WTC11 (cell line): ENCODE measurements around the gene IFT88. TPM values are rescaled to one million over a fixed set of nuclear protein-coding genes. Genes with fewer than 3 reads are reported as not detected.

ENCODE experiments used
- ATAC-seq: fragments of 200-7000 bp; cut with Tn5 transposase; 2 replicates; pipeline ENCODE4 v1.10.0; 2021; ENCODE audit warnings: mild to moderate bottlenecking, moderate library complexity
- CTCF ChIA-PET: fragments of 300-600 bp; sonication (Branson Sonifier 250); formaldehyde crosslinking; loops from one replicate; lab custom pipeline; 2021; ENCODE audit warnings: antibody characterized with exemption; lab: Charles Lee
- POLR2A ChIA-PET: fragments of 350-600 bp; sonication (Branson Sonifier 250); formaldehyde crosslinking; loops from one replicate; lab custom pipeline; 2021; ENCODE audit warnings: antibody characterized with exemption; lab: Charles Lee
- DNase-seq: peaks from one replicate; pipeline ENCODE4 v3.0.0; 2021; ENCODE audit warnings: low spot score
- H3K27ac Mint-ChIP-seq: 2 replicates; pipeline ENCODE4 v1.8.0; 2021; ENCODE audit warnings: mixed read lengths
- H3K27me3 Mint-ChIP-seq: 2 replicates; pipeline ENCODE4 v1.8.0; 2021; ENCODE audit warnings: low read depth, mild to moderate bottlenecking, moderate library complexity, mixed read lengths
- H3K36me3 Mint-ChIP-seq: 2 replicates; pipeline ENCODE4 v1.8.0; 2021; ENCODE audit warnings: mixed read lengths
- H3K4me1 Mint-ChIP-seq: 2 replicates; pipeline ENCODE4 v1.8.0; 2022; ENCODE audit warnings: mixed read lengths
- H3K4me3 Mint-ChIP-seq: 2 replicates; pipeline ENCODE4 v1.8.0; 2021; ENCODE audit warnings: mild to moderate bottlenecking, moderate library complexity, mixed read lengths
- H3K9me3 Mint-ChIP-seq: 2 replicates; pipeline ENCODE4 v1.8.0; 2021; ENCODE audit warnings: mixed read lengths
- CREM ChIP-seq: sonication (generic); formaldehyde crosslinking; IDR thresholded peaks from 2 replicates; pipeline ENCODE4 v1.8.1; 2022; ENCODE audit warnings: mild to moderate bottlenecking, missing genetic modification reagents, moderate library complexity
- CTCF ChIP-seq: fragments of 200-600 bp; IDR thresholded peaks from 2 replicates; pipeline ENCODE4 v1.8.0; 2022; ENCODE audit warnings: antibody characterized with exemption
- EMX1 ChIP-seq: fragments of 250-450 bp; sonication (Bioruptor Pico); IDR thresholded peaks from 2 replicates; pipeline ENCODE4 v1.8.0; 2021; ENCODE audit warnings: mild to moderate bottlenecking
- ESRRA ChIP-seq: sonication (generic); formaldehyde crosslinking; IDR thresholded peaks from 2 replicates; pipeline ENCODE4 v1.8.1; 2022; ENCODE audit warnings: mild to moderate bottlenecking, missing genetic modification reagents, borderline replicate concordance
- IRF1 ChIP-seq: sonication (generic); formaldehyde crosslinking; IDR thresholded peaks from 2 replicates; pipeline ENCODE4 v1.8.0; 2023; ENCODE audit warnings: missing genetic modification reagents
- NFATC4 ChIP-seq: fragments of 250-450 bp; sonication (Bioruptor Pico); IDR thresholded peaks from 2 replicates; pipeline ENCODE4 v1.9.0; 2021; ENCODE audit warnings: mild to moderate bottlenecking
- PREB ChIP-seq: sonication (generic); formaldehyde crosslinking; IDR thresholded peaks from 2 replicates; pipeline ENCODE4 v1.8.1; 2022; ENCODE audit warnings: mild to moderate bottlenecking, missing genetic modification reagents, moderate library complexity, borderline replicate concordance
- PRRX2 ChIP-seq: fragments of 250-450 bp; sonication (Bioruptor Pico); IDR thresholded peaks from 2 replicates; pipeline ENCODE4 v1.8.0; 2021; ENCODE audit warnings: mild to moderate bottlenecking
- RORB ChIP-seq: fragments of 250-450 bp; sonication (Bioruptor Pico); IDR thresholded peaks from 2 replicates; pipeline ENCODE4 v1.9.0; 2021; ENCODE audit warnings: mild to moderate bottlenecking
- TEAD4 ChIP-seq: sonication (generic); formaldehyde crosslinking; IDR thresholded peaks from 2 replicates; pipeline ENCODE4 v1.8.0; 2022; ENCODE audit warnings: mild to moderate bottlenecking, missing genetic modification reagents
- ZNF219 ChIP-seq: sonication (generic); formaldehyde crosslinking; IDR thresholded peaks from 2 replicates; pipeline ENCODE4 v1.8.0; 2023; ENCODE audit warnings: missing genetic modification reagents, mild to moderate bottlenecking, borderline replicate concordance
- ZNF263 ChIP-seq: sonication (generic); formaldehyde crosslinking; IDR thresholded peaks from 2 replicates; pipeline ENCODE4 v1.8.1; 2022; ENCODE audit warnings: low read depth, mild to moderate bottlenecking, moderate library complexity, missing genetic modification reagents
- ZNF317 ChIP-seq: sonication (generic); formaldehyde crosslinking; IDR thresholded peaks from 2 replicates; pipeline ENCODE4 v1.8.1; 2023; ENCODE audit warnings: low read depth, mild to moderate bottlenecking, moderate library complexity, missing genetic modification reagents, borderline replicate concordance
- ZNF396 ChIP-seq: fragments of 250-450 bp; sonication (Bioruptor Pico); IDR thresholded peaks from 2 replicates; pipeline ENCODE4 v1.8.0; 2021; ENCODE audit warnings: mild to moderate bottlenecking, moderate library complexity, borderline replicate concordance
- ZNF512 ChIP-seq: sonication (generic); formaldehyde crosslinking; IDR thresholded peaks from 2 replicates; pipeline ENCODE4 v1.8.1; 2022; ENCODE audit warnings: missing genetic modification reagents, borderline replicate concordance
- total RNA-seq: library from RNA; stranded (reverse); gene quantifications from 3 replicates; pipeline ENCODE4 v1.2.3, GENCODE V29; 2021
- TF ChIP-seq, protein P1 (sequence below): sonication (generic); formaldehyde crosslinking; IDR thresholded peaks from 2 replicates; pipeline ENCODE4 v1.8.0; 2023; ENCODE audit warnings: missing genetic modification reagents, mild to moderate bottlenecking, borderline replicate concordance
- TF ChIP-seq, protein P2 (sequence below): sonication (generic); formaldehyde crosslinking; IDR thresholded peaks from 2 replicates; pipeline ENCODE4 v1.8.0; 2022; ENCODE audit warnings: mild to moderate bottlenecking, missing genetic modification reagents
- TF ChIP-seq, protein P3 (sequence below): fragments of 250-450 bp; sonication (Bioruptor Pico); IDR thresholded peaks from 2 replicates; pipeline ENCODE4 v2.1.2; 2022; ENCODE audit warnings: mild to moderate bottlenecking, moderate library complexity

Gene IFT88
- total RNA-seq, 1 experiment from 2014 or later: 6.5 TPM

DNA sequence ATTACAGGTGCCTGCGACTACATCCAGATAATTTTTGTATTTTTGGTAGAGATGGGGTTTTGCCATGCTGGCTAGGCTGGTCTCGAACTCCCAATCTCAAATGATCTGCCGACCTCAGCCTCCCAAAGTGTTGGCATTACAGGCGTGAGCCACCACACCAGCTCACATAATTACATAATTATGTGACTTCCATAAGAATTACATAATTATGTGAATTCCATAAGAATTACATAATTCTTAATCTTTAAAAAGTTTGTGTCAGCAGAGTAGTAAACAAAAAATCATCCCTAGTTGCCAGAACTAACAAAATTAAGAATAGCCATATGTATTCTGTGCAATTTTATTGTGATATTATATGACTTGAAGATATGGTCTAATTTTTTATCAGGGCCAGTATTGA lies 25.6 kb downstream of the IFT88 start (continued):
- TF ChIP-seq PREB (CRISPR knock-in tag): no peak
- TF ChIP-seq ESRRA (CRISPR knock-in tag): no peak

- CTCF ChIA-PET: no interaction called here
- TF ChIP-seq, protein P1, sequence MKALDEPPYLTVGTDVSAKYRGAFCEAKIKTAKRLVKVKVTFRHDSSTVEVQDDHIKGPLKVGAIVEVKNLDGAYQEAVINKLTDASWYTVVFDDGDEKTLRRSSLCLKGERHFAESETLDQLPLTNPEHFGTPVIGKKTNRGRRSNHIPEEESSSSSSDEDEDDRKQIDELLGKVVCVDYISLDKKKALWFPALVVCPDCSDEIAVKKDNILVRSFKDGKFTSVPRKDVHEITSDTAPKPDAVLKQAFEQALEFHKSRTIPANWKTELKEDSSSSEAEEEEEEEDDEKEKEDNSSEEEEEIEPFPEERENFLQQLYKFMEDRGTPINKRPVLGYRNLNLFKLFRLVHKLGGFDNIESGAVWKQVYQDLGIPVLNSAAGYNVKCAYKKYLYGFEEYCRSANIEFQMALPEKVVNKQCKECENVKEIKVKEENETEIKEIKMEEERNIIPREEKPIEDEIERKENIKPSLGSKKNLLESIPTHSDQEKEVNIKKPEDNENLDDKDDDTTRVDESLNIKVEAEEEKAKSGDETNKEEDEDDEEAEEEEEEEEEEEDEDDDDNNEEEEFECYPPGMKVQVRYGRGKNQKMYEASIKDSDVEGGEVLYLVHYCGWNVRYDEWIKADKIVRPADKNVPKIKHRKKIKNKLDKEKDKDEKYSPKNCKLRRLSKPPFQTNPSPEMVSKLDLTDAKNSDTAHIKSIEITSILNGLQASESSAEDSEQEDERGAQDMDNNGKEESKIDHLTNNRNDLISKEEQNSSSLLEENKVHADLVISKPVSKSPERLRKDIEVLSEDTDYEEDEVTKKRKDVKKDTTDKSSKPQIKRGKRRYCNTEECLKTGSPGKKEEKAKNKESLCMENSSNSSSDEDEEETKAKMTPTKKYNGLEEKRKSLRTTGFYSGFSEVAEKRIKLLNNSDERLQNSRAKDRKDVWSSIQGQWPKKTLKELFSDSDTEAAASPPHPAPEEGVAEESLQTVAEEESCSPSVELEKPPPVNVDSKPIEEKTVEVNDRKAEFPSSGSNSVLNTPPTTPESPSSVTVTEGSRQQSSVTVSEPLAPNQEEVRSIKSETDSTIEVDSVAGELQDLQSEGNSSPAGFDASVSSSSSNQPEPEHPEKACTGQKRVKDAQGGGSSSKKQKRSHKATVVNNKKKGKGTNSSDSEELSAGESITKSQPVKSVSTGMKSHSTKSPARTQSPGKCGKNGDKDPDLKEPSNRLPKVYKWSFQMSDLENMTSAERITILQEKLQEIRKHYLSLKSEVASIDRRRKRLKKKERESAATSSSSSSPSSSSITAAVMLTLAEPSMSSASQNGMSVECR (CRISPR knock-in tag): no peak
- TF ChIP-seq TEAD4 (CRISPR knock-in tag): no peak
- no peak overlapping the region for H3K4me3 Mint-ChIP-seq
- H3K9me3 Mint-ChIP-seq: no peaks in the 10 kb centered on the region
- H3K27ac Mint-ChIP-seq: peak overlapping the region; percentile 67; the same call in 1 of the 2 replicates
- peaks cover 2% of the 10 kb centered on the region; the same call in 1 of the 2 replicates for H3K36me3 Mint-ChIP-seq
- DNase-seq (no peak), ATAC-seq (no peak)
- POLR2A ChIA-PET: no interaction called here
- H3K4me1 Mint-ChIP-seq: no peaks in the 10 kb centered on the region
- H3K27me3 Mint-ChIP-seq: no peaks in the 10 kb centered on the region
These were observed 27.3 kb downstream of the IFT88 start for GRCh38 chr13:20594280-20594679.

GRCh38 chr13:20607015-20607414 lies 40.1 kb downstream of the IFT88 start:
- ATAC-seq (no peak), DNase-seq (no peak)
- Mint-ChIP-seq H3K4me1 (no peaks in the 10 kb centered on the region), H3K27ac (no peak overlapping the region), H3K36me3 (no peaks in the 10 kb centered on the region), H3K27me3 (no peaks in the 10 kb centered on the region), H3K9me3 (no peaks in the 10 kb centered on the region), H3K4me3 (no peak overlapping the region)
- ChIA-PET CTCF (no interaction called here), POLR2A (no interaction called here)
- TF ChIP-seq ZNF263 (CRISPR knock-in tag) (no peak), CREM (CRISPR knock-in tag) (no peak), EMX1 (CRISPR knock-in tag) (no peak), NFATC4 (CRISPR knock-in tag) (no peak), IRF1 (CRISPR knock-in tag) (no peak), ZNF219 (CRISPR knock-in tag) (no peak), ZNF512 (CRISPR knock-in tag) (no peak), ZNF396 (CRISPR knock-in tag) (no peak), PRRX2 (CRISPR knock-in tag) (no peak), CTCF (no peak), ZNF317 (CRISPR knock-in tag) (no peak), RORB (no peak), ESRRA (CRISPR knock-in tag) (no peak)
- TF ChIP-seq, protein P2, sequence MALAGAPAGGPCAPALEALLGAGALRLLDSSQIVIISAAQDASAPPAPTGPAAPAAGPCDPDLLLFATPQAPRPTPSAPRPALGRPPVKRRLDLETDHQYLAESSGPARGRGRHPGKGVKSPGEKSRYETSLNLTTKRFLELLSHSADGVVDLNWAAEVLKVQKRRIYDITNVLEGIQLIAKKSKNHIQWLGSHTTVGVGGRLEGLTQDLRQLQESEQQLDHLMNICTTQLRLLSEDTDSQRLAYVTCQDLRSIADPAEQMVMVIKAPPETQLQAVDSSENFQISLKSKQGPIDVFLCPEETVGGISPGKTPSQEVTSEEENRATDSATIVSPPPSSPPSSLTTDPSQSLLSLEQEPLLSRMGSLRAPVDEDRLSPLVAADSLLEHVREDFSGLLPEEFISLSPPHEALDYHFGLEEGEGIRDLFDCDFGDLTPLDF (CRISPR knock-in tag): no peak
- TF ChIP-seq, protein P3, sequence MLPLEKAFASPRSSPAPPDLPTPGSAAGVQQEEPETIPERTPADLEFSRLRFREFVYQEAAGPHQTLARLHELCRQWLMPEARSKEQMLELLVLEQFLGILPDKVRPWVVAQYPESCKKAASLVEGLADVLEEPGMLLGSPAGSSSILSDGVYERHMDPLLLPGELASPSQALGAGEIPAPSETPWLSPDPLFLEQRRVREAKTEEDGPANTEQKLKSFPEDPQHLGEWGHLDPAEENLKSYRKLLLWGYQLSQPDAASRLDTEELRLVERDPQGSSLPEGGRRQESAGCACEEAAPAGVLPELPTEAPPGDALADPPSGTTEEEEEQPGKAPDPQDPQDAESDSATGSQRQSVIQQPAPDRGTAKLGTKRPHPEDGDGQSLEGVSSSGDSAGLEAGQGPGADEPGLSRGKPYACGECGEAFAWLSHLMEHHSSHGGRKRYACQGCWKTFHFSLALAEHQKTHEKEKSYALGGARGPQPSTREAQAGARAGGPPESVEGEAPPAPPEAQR: no peak
